Measurements from ENCODE around the gene RSRC1. TPM values are rescaled to one million over a fixed set of nuclear protein-coding genes. Genes with fewer than 3 reads are reported as not detected.
A peak's percentile ranks its signal among the peaks of the same experiment; 100 is the strongest.

The RSRC1 gene
- total and polyA plus RNA-seq, 2 donors (not counting 1 experiment from before 2014, with no cell fraction given): 4.5 to 54.6 TPM

GRCh38 chr3:158105710-158106253 is 4.1 kb upstream of the RSRC1 start:
- H3K4me2 ChIP-seq (replicated peaks; ENCODE audit: low read depth, low read length, poor library complexity, severe bottlenecking): peak overlapping the region; percentile 68
- peak overlapping the region; percentile 84 for H3K4me3 Mint-ChIP-seq
- CTCF ChIA-PET: no interaction called here
- H3K36me3 ChIP-seq (replicated peaks in 1 of 2; ENCODE audit: control extremely low read depth in 1 of 2, control insufficient read depth in 1 of 2, extremely low read depth in 1 of 2, insufficient read depth in 2 of 2, low read length in 1 of 2): no peaks in the 10 kb centered on the region
- peaks cover 4% of the 10 kb centered on the region for H4K20me1 ChIP-seq (ENCODE audit: control insufficient read depth, insufficient read depth, low read length, poor library complexity, severe bottlenecking)
- 1% methylated on average over 38 of the region's 45 CpGs for WGBS (ENCODE audit: insufficient coverage)
- peaks cover 11% of the 10 kb centered on the region for H3K79me2 ChIP-seq (ENCODE audit: control insufficient read depth, insufficient read depth, low read length)
- POLR2A ChIA-PET: interaction anchor here (0.7 kb wide), 1 partner anchor 17 kb away, joined by 3 read pairs; no protein-coding TSS in a partner anchor
- H3K27ac ChIP-seq (ENCODE audit: low read length in 2 of 2): no peak overlapping the region
- ATAC-seq (ENCODE audit: low read depth) (no peak), DNase-seq (peak; percentile 56)
- peak overlapping the region; percentile 65 for H3K27ac Mint-ChIP-seq
- peaks cover under 1 to 41% (median 28%) of the 10 kb centered on the region in 3 donors for H3K9me3 ChIP-seq (ENCODE audit: control extremely low read depth in 1 of 3, control insufficient read depth in 2 of 3, insufficient read depth in 1 of 3, low read length in 2 of 3)
- H2AFZ ChIP-seq (ENCODE audit: insufficient read depth, low read depth, low read length, poor library complexity, severe bottlenecking): peak overlapping the region; percentile 11
- peak overlapping the region; percentile 18 for H3K9ac ChIP-seq (ENCODE audit: low read length)
- H3K27me3 Mint-ChIP-seq: peaks cover 68% of the 10 kb centered on the region
- H3K4me3 ChIP-seq (ENCODE audit: control extremely low read depth in 1 of 5, extremely low read depth in 1 of 5, insufficient read depth in 1 of 5, low read depth in 2 of 5, low read length in 4 of 5): peak overlapping the region in 3 of 5 experiments; percentile 25 to 48 (median 32)
- peaks cover 4 to 80% (median 73%) of the 10 kb centered on the region in 4 experiments for H3K27me3 ChIP-seq (replicated peaks in 1 of 4; ENCODE audit: control extremely low read depth in 1 of 4, control insufficient read depth in 3 of 4, insufficient read depth in 4 of 4, low read length in 3 of 4)
- H3K9me3 Mint-ChIP-seq (ENCODE audit: insufficient read depth): no peaks in the 10 kb centered on the region
- TF ChIP-seq EZH2 (IDR thresholded peaks at IDR 0.05; ENCODE audit: borderline replicate concordance, insufficient read depth, low read depth, low read length, poor library complexity, severe bottlenecking) (peak; percentile 75), CTCF (IDR thresholded peaks at IDR 0.05) (no peak)
- H3K4me1 ChIP-seq (ENCODE audit: control insufficient read depth in 2 of 2, insufficient read depth in 2 of 2, low read length in 2 of 2): peaks cover 56 to 67% of the 10 kb centered on the region in 2 donors
- intact Hi-C loops (cut with micrococcal nuclease): no loop called here
- H3K4me1 Mint-ChIP-seq: peaks cover 42% of the 10 kb centered on the region

GRCh38 chr3:158106766-158107471 is 3.0 kb upstream of the RSRC1 start:
- ATAC-seq (ENCODE audit: low read depth) (no peak), DNase-seq (peak; percentile 60)
- Mint-ChIP-seq H3K4me1 (peaks cover 52% of the 10 kb centered on the region), H3K27ac (peak overlapping the region; percentile 67), H3K9me3 (ENCODE audit: insufficient read depth) (no peaks in the 10 kb centered on the region), H3K27me3 (peaks cover 62% of the 10 kb centered on the region), H3K4me3 (peak overlapping the region; percentile 38)
- no peak overlapping the region for H2AFZ ChIP-seq (ENCODE audit: insufficient read depth, low read depth, low read length, poor library complexity, severe bottlenecking)
- peaks cover 0 to 41% (median 27%) of the 10 kb centered on the region in 3 donors for H3K9me3 ChIP-seq (ENCODE audit: control extremely low read depth in 1 of 3, control insufficient read depth in 2 of 3, insufficient read depth in 1 of 3, low read length in 2 of 3)
- H3K27ac ChIP-seq (ENCODE audit: low read length in 2 of 2): no peak overlapping the region
- ChIA-PET CTCF (interaction anchor here (0.9 kb wide), 1 partner anchor 9 kb away, joined by 3 read pairs; no protein-coding TSS in a partner anchor), POLR2A (no interaction called here)
- no peaks in the 10 kb centered on the region for H3K36me3 ChIP-seq (replicated peaks in 1 of 2; ENCODE audit: control extremely low read depth in 1 of 2, control insufficient read depth in 1 of 2, extremely low read depth in 1 of 2, insufficient read depth in 2 of 2, low read length in 1 of 2)
- peaks cover 4 to 69% (median 63%) of the 10 kb centered on the region in 4 experiments for H3K27me3 ChIP-seq (replicated peaks in 1 of 4; ENCODE audit: control extremely low read depth in 1 of 4, control insufficient read depth in 3 of 4, insufficient read depth in 4 of 4, low read length in 3 of 4)
- H3K4me2 ChIP-seq (replicated peaks; ENCODE audit: low read depth, low read length, poor library complexity, severe bottlenecking): peak overlapping the region; percentile 68
- TF ChIP-seq EZH2 (IDR thresholded peaks at IDR 0.05; ENCODE audit: borderline replicate concordance, insufficient read depth, low read depth, low read length, poor library complexity, severe bottlenecking) (peak; percentile 87), CTCF (IDR thresholded peaks at IDR 0.05) (no peak)
- peak overlapping the region; percentile 13 for H3K9ac ChIP-seq (ENCODE audit: low read length)
- WGBS (ENCODE audit: insufficient coverage): 6% methylated on average over 37 of the region's 37 CpGs
- intact Hi-C loops (cut with micrococcal nuclease): no loop called here
- peaks cover 23% of the 10 kb centered on the region for H3K79me2 ChIP-seq (ENCODE audit: control insufficient read depth, insufficient read depth, low read length)
- H3K4me3 ChIP-seq (ENCODE audit: control extremely low read depth in 1 of 5, extremely low read depth in 1 of 5, insufficient read depth in 1 of 5, low read depth in 2 of 5, low read length in 4 of 5): peak overlapping the region in 1 of 5 experiments; percentile 48
- H4K20me1 ChIP-seq (ENCODE audit: control insufficient read depth, insufficient read depth, low read length, poor library complexity, severe bottlenecking): peaks cover 14% of the 10 kb centered on the region
- peaks cover 60 to 78% of the 10 kb centered on the region in 2 donors for H3K4me1 ChIP-seq (ENCODE audit: control insufficient read depth in 2 of 2, insufficient read depth in 2 of 2, low read length in 2 of 2)
